ENCODE results near the gene AVEN.

The AVEN gene

GRCh38 chr15:33982516-33982915, 56.5 kb downstream of the AVEN start:
- no peak for DNase-seq

GRCh38 chr15:33980159-33980558, 58.8 kb downstream of the AVEN start:
- DNase-seq, result no peak

- DNase-seq, result no peak
Measured at GRCh38 chr15:33975022-33975565, 63.9 kb downstream of the AVEN start.

- no peak for DNase-seq
Measured at GRCh38 chr15:33971811-33972210, 67.2 kb downstream of the AVEN start.

- DNase-seq, result no peak
Measured at GRCh38 chr15:33968821-33969220, 70.2 kb downstream of the AVEN start.

GRCh38 chr15:33968224-33968623, 70.8 kb downstream of the AVEN start, which contains the start of gene CHRM5:
TSS of gene CHRM5 (plus strand) at chr15:33968497. CDS start at chr15:34062718, 94,221 bp downstream.
- DNase-seq, result no peak

- no peak for DNase-seq
Measured at GRCh38 chr15:33964665-33965040, 74.4 kb downstream of the AVEN start.

- DNase-seq, result no peak
Measured at GRCh38 chr15:33963831-33964664, 75.0 kb downstream of the AVEN start.

- DNase-seq, result no peak
Measured at GRCh38 chr15:33960549-33960935, 78.5 kb downstream of the AVEN start.

- no peak for DNase-seq
Measured at GRCh38 chr15:33959844-33960548, 79.0 kb downstream of the AVEN start.

GRCh38 chr15:33956397-33956796, 82.6 kb downstream of the AVEN start:
- no peak for DNase-seq

- DNase-seq, result no peak
Measured at GRCh38 chr15:33955945-33956344, 83.1 kb downstream of the AVEN start.

- no peak for DNase-seq
Measured at GRCh38 chr15:33946152-33946551, 92.9 kb downstream of the AVEN start.

- no peak for DNase-seq
Measured at GRCh38 chr15:33941279-33942063, 97.5 kb downstream of the AVEN start.

GRCh38 chr15:33934921-33935320, 104.1 kb downstream of the AVEN start:
- no peak for DNase-seq

GRCh38 chr15:33934396-33934795, 104.6 kb downstream of the AVEN start:
- DNase-seq, result no peak

- no peak for DNase-seq
Measured at GRCh38 chr15:33932734-33933133, 106.3 kb downstream of the AVEN start.

- no peak for DNase-seq
Measured at GRCh38 chr15:33926260-33926659, 112.7 kb downstream of the AVEN start.

GRCh38 chr15:33923446-33923845, 115.6 kb downstream of the AVEN start:
- no peak for DNase-seq

GRCh38 chr15:33915571-33916407, 123.2 kb downstream of the AVEN start:
- DNase-seq, result no peak

- DNase-seq, result no peak
Measured at GRCh38 chr15:33913459-33913858, 125.5 kb downstream of the AVEN start.

GRCh38 chr15:33912326-33912725, 126.7 kb downstream of the AVEN start:
- DNase-seq, result no peak
